AG09309 (cell line): ENCODE results near the gene ADAT3.
A peak's percentile ranks its signal among the peaks of the same experiment; 100 is the strongest.

ENCODE experiments used
- DNase-seq: peaks from one replicate; pipeline ENCODE4 v3.0.0-alpha.2; 2010; ENCODE audit warnings: low read depth
- H3K4me3 ChIP-seq: 2 replicates; pipeline ENCODE4 v1.5.1; 2011; ENCODE audit warnings: mild to moderate bottlenecking, low read depth, low read length, moderate library complexity; ENCODE audit not compliant: control insufficient read depth
- CTCF ChIP-seq: IDR thresholded peaks from 2 replicates; pipeline ENCODE4 v1.5.1; 2011; ENCODE audit warnings: mild to moderate bottlenecking, low read depth, low read length, inconsistent platforms; ENCODE audit not compliant: insufficient read depth, control insufficient read depth; ENCODE audit errors: missing control alignments

ADAT3 gene

GRCh38 chr19:1859331-1859781 lies 45.8 kb upstream of the ADAT3 start:
- peak overlapping the region; percentile 96 for H3K4me3 ChIP-seq
- no peak for TF ChIP-seq CTCF
- no peak for DNase-seq

- TF ChIP-seq CTCF: no peak
- no peak for DNase-seq
- peak overlapping the region; percentile 96 for H3K4me3 ChIP-seq
Observed at GRCh38 chr19:1860042-1860775, 45.0 kb upstream of the ADAT3 start.

GRCh38 chr19:1860821-1861598 lies 44.2 kb upstream of the ADAT3 start:
- no peak for TF ChIP-seq CTCF
- DNase-seq: no peak
- H3K4me3 ChIP-seq: peak overlapping the region; percentile 96

GRCh38 chr19:1861599-1862031 lies 43.6 kb upstream of the ADAT3 start:
- peak overlapping the region; percentile 96 for H3K4me3 ChIP-seq
- no peak for DNase-seq
- no peak for TF ChIP-seq CTCF

- H3K4me3 ChIP-seq: peak overlapping the region; percentile 96
- DNase-seq: no peak
- TF ChIP-seq CTCF: no peak
Observed at GRCh38 chr19:1862068-1862423, 43.2 kb upstream of the ADAT3 start.

- no peak for TF ChIP-seq CTCF
- no peak for DNase-seq
- H3K4me3 ChIP-seq: peak overlapping the region; percentile 96
Observed at GRCh38 chr19:1862424-1863327, 42.5 kb upstream of the ADAT3 start.
